ENCODE results near the gene RBM48. TPM values are rescaled to one million over a fixed set of nuclear protein-coding genes. Genes with fewer than 3 reads are reported as not detected.

Gene RBM48
- total RNA-seq, 1 donor from 2014 or later, result 9.9 TPM

GRCh38 chr7:92546856-92547497, 18.4 kb downstream of the RBM48 start:
- H3K27ac Mint-ChIP-seq (ENCODE audit: unreplicated experiment), result no peak overlapping the region
- H3K9me3 Mint-ChIP-seq (ENCODE audit: low read depth), result peaks cover 5% of the 10 kb centered on the region
- TF ChIP-seq CTCF (IDR thresholded peaks at IDR 0.05), result no peak
- DNase-seq (ENCODE audit: low spot score), result no peak
- H3K4me3 Mint-ChIP-seq (ENCODE audit: unreplicated experiment), result no peak overlapping the region
- H3K4me1 Mint-ChIP-seq (ENCODE audit: low read depth), result no peaks in the 10 kb centered on the region
- H3K36me3 Mint-ChIP-seq (ENCODE audit: low read depth), result no peaks in the 10 kb centered on the region
- no peaks in the 10 kb centered on the region for H3K27me3 Mint-ChIP-seq (ENCODE audit: low read depth)

DNA sequence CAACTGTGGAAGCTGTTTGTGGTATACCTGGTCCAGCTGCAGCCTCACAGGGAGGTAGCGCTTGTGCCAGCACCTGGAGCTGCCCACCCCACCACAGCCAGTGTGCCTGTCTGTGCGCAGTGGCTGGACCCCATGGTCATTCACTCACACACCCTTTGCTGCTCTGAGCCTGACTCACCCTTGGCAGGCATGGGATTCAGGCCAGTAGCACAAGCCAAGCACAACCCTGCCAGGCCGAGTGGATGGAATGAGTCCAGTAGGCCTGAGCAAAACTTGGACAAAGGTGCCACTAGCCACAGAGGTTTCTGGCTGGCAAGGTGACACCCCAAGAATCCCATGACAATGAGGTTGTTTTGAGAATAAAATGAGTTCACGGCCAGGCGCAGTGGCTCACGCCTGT, 19.0 kb downstream of the RBM48 start:
- Mint-ChIP-seq H3K9me3 (ENCODE audit: low read depth) (peaks cover 3% of the 10 kb centered on the region), H3K36me3 (ENCODE audit: low read depth) (no peaks in the 10 kb centered on the region), H3K27ac (ENCODE audit: unreplicated experiment) (no peak overlapping the region), H3K4me3 (ENCODE audit: unreplicated experiment) (no peak overlapping the region), H3K4me1 (ENCODE audit: low read depth) (no peaks in the 10 kb centered on the region), H3K27me3 (ENCODE audit: low read depth) (no peaks in the 10 kb centered on the region)
- DNase-seq (ENCODE audit: low spot score), result no peak
- no peak for TF ChIP-seq CTCF (IDR thresholded peaks at IDR 0.05)

- DNase-seq (ENCODE audit: low spot score), result no peak
- Mint-ChIP-seq H3K9me3 (ENCODE audit: low read depth) (peaks cover 3% of the 10 kb centered on the region), H3K36me3 (ENCODE audit: low read depth) (no peaks in the 10 kb centered on the region), H3K27me3 (ENCODE audit: low read depth) (no peaks in the 10 kb centered on the region), H3K4me1 (ENCODE audit: low read depth) (no peaks in the 10 kb centered on the region), H3K4me3 (ENCODE audit: unreplicated experiment) (no peak overlapping the region), H3K27ac (ENCODE audit: unreplicated experiment) (no peak overlapping the region)
- no peak for TF ChIP-seq CTCF (IDR thresholded peaks at IDR 0.05)
These were observed 21.6 kb downstream of the RBM48 start for GRCh38 chr7:92550194-92550593.

GRCh38 chr7:92557249-92557648, 28.7 kb downstream of the RBM48 start:
- no peak for TF ChIP-seq CTCF (IDR thresholded peaks at IDR 0.05)
- no peak overlapping the region for H3K4me3 Mint-ChIP-seq (ENCODE audit: unreplicated experiment)
- peaks cover 8% of the 10 kb centered on the region for H3K36me3 Mint-ChIP-seq (ENCODE audit: low read depth)
- no peaks in the 10 kb centered on the region for H3K9me3 Mint-ChIP-seq (ENCODE audit: low read depth)
- no peaks in the 10 kb centered on the region for H3K4me1 Mint-ChIP-seq (ENCODE audit: low read depth)
- H3K27me3 Mint-ChIP-seq (ENCODE audit: low read depth), result no peaks in the 10 kb centered on the region
- DNase-seq (ENCODE audit: low spot score), result no peak
- no peak overlapping the region for H3K27ac Mint-ChIP-seq (ENCODE audit: unreplicated experiment)

DNA sequence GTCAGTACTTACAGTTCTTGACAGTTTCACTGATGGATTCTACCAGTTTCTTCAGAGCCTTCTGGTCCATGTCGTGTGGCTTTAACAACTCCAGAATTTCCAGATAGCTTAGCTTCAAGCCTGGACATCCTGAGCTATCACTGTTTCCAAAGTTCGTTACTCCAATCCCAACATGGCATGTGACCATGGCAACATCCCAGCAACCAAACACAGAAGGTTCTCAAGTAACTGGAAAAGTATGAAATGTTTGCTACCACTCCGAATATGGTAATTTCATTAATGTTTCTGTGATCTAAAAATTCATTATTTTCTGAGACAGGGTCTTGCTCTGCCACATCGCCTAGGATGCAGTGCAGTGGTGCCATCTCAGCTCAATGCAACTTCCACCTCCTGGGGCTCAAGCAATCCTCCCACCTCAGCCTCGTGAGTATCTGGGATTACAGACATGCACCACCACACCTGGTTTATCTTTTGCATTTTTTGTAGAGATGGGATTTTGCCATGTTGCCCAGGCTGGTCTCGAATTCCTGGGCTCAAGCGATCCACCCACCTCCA, 29.3 kb downstream of the RBM48 start:
- peaks cover 10% of the 10 kb centered on the region for H3K36me3 Mint-ChIP-seq (ENCODE audit: low read depth)
- no peaks in the 10 kb centered on the region for H3K27me3 Mint-ChIP-seq (ENCODE audit: low read depth)
- no peak overlapping the region for H3K27ac Mint-ChIP-seq (ENCODE audit: unreplicated experiment)
- no peak overlapping the region for H3K4me3 Mint-ChIP-seq (ENCODE audit: unreplicated experiment)
- TF ChIP-seq CTCF (IDR thresholded peaks at IDR 0.05), result no peak
- DNase-seq (ENCODE audit: low spot score), result no peak
- no peaks in the 10 kb centered on the region for H3K9me3 Mint-ChIP-seq (ENCODE audit: low read depth)
- no peaks in the 10 kb centered on the region for H3K4me1 Mint-ChIP-seq (ENCODE audit: low read depth)
